ENCODE data around the gene OR8H1. TPM values are rescaled to one million over a fixed set of nuclear protein-coding genes. Genes with fewer than 3 reads are reported as not detected.

The OR8H1 gene
- total RNA-seq, 1 experiment from 2014 or later = not detected

- intact Hi-C loops (cut with micrococcal nuclease; ENCODE audit: unreplicated experiment) = no loop called here
- no peaks in the 10 kb centered on the region for H3K9me3 ChIP-seq (ENCODE audit: control insufficient read depth, insufficient read depth, low read depth, low read length)
- no TSS peak for BruUV-seq (replicated peaks)
- POLR2A ChIA-PET = no interaction called here
- in situ Hi-C loops (cut with HindIII; ENCODE audit: low pct_unique_long_range_greater_than_20kb, low sequenced_read_pairs) = no loop called here
- H3K36me3 ChIP-seq (ENCODE audit: control insufficient read depth, insufficient read depth, low read length) = no peaks in the 10 kb centered on the region; the same call in 1 of the 2 replicates
- TF ChIP-seq POLR2AphosphoS5 (IDR thresholded peaks at IDR 0.05; ENCODE audit: low read depth, low read length) = no peak
- TF ChIP-seq TCF7L2 (IDR thresholded peaks at IDR 0.05; ENCODE audit: low read depth, low read length) = no peak
- TF ChIP-seq, protein P1, sequence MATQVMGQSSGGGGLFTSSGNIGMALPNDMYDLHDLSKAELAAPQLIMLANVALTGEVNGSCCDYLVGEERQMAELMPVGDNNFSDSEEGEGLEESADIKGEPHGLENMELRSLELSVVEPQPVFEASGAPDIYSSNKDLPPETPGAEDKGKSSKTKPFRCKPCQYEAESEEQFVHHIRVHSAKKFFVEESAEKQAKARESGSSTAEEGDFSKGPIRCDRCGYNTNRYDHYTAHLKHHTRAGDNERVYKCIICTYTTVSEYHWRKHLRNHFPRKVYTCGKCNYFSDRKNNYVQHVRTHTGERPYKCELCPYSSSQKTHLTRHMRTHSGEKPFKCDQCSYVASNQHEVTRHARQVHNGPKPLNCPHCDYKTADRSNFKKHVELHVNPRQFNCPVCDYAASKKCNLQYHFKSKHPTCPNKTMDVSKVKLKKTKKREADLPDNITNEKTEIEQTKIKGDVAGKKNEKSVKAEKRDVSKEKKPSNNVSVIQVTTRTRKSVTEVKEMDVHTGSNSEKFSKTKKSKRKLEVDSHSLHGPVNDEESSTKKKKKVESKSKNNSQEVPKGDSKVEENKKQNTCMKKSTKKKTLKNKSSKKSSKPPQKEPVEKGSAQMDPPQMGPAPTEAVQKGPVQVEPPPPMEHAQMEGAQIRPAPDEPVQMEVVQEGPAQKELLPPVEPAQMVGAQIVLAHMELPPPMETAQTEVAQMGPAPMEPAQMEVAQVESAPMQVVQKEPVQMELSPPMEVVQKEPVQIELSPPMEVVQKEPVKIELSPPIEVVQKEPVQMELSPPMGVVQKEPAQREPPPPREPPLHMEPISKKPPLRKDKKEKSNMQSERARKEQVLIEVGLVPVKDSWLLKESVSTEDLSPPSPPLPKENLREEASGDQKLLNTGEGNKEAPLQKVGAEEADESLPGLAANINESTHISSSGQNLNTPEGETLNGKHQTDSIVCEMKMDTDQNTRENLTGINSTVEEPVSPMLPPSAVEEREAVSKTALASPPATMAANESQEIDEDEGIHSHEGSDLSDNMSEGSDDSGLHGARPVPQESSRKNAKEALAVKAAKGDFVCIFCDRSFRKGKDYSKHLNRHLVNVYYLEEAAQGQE (IDR thresholded peaks at IDR 0.05; ENCODE audit: insufficient read depth in 1 of 2, low read depth in 2 of 2, low read length in 1 of 2) = no peak
- TF ChIP-seq CTCF (IDR thresholded peaks at IDR 0.05) = no peak
- no peak for TF ChIP-seq SIN3A (IDR thresholded peaks at IDR 0.05; ENCODE audit: borderline replicate concordance, insufficient read depth, low read depth, low read length)
- H3K4me1 ChIP-seq (ENCODE audit: control insufficient read depth, insufficient read depth, low read length) = no peaks in the 10 kb centered on the region
- ATAC-seq (no peak), DNase-seq (ENCODE audit: low read depth, low spot score) (no peak)
- H3K27ac ChIP-seq (ENCODE audit: low read length) = no peak overlapping the region
- H3K27me3 ChIP-seq (ENCODE audit: control insufficient read depth, insufficient read depth, low read length) = no peaks in the 10 kb centered on the region
- no peak overlapping the region for H3K4me3 ChIP-seq (ENCODE audit: low read depth in 2 of 2, low read length in 2 of 2)
- CTCF ChIA-PET = no interaction called here
These were observed 41.1 kb upstream of the OR8H1 start for GRCh38 chr11:56333156-56333555.

DNA sequence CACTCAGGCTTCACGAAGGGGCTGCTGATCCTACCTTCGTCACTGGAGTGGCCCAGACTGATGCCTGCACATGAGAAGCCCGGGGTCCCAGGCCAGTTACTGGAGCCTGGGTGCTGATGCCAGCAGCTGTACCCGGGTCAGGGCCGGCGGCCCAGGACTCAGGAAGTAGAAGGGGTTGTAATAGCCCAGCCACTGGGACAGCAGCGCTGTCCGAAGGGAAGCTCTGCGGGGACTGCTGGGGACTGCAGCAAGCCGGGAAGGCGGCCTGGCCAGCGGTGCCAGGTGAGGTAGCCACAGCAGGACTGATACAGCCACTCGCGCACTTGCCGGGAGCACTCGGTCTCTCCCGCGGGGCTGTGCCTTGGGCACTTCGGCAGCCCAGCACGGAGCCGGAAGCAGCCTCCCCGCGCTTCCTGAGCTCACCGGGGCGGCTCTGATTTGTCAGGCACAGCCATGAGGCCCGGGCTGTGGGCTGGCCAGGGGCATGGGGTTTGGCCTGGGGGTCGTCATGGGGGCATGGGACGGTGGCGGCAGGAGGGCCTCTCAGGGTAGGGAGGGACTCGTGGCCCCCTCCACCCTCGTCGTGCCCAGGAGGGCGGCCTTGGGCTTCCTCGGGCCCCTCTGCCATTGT, 39.9 kb upstream of the OR8H1 start:
- no peak for DNase-seq (ENCODE audit: low read depth, low spot score)
- BruUV-seq (replicated peaks) = no TSS peak
- H3K4me1 ChIP-seq (ENCODE audit: control insufficient read depth, insufficient read depth, low read length) = no peaks in the 10 kb centered on the region
- no peak overlapping the region for H3K27ac ChIP-seq (ENCODE audit: low read length)
- ATAC-seq = no peak
- in situ Hi-C loops (cut with HindIII; ENCODE audit: low pct_unique_long_range_greater_than_20kb, low sequenced_read_pairs) = no loop called here
- CTCF ChIA-PET = no interaction called here
- POLR2A ChIA-PET = no interaction called here
- H3K4me3 ChIP-seq (ENCODE audit: low read depth in 2 of 2, low read length in 2 of 2) = no peak overlapping the region; a peak in 1 of 4 replicates
- no peaks in the 10 kb centered on the region for H3K27me3 ChIP-seq (ENCODE audit: control insufficient read depth, insufficient read depth, low read length)
- no peak for TF ChIP-seq POLR2AphosphoS5 (IDR thresholded peaks at IDR 0.05; ENCODE audit: low read depth, low read length)
- TF ChIP-seq, protein P1 (IDR thresholded peaks at IDR 0.05; ENCODE audit: insufficient read depth in 1 of 2, low read depth in 2 of 2, low read length in 1 of 2) = no peak
- H3K9me3 ChIP-seq (ENCODE audit: control insufficient read depth, insufficient read depth, low read depth, low read length) = no peaks in the 10 kb centered on the region
- H3K36me3 ChIP-seq (ENCODE audit: control insufficient read depth, insufficient read depth, low read length) = no peaks in the 10 kb centered on the region; the same call in 1 of the 2 replicates
- intact Hi-C loops (cut with micrococcal nuclease; ENCODE audit: unreplicated experiment) = no loop called here
